GM19397 (cell line): ENCODE measurements around the gene HLCS.

Experiments
- ATAC-seq: cut with Tn5 transposase; IDR thresholded peaks from one replicate; pipeline ENCODE4 v1.9.1; 2021; ENCODE audit warnings: mild to moderate bottlenecking, moderate library complexity; ENCODE audit not compliant: unreplicated experiment

HLCS gene

DNA sequence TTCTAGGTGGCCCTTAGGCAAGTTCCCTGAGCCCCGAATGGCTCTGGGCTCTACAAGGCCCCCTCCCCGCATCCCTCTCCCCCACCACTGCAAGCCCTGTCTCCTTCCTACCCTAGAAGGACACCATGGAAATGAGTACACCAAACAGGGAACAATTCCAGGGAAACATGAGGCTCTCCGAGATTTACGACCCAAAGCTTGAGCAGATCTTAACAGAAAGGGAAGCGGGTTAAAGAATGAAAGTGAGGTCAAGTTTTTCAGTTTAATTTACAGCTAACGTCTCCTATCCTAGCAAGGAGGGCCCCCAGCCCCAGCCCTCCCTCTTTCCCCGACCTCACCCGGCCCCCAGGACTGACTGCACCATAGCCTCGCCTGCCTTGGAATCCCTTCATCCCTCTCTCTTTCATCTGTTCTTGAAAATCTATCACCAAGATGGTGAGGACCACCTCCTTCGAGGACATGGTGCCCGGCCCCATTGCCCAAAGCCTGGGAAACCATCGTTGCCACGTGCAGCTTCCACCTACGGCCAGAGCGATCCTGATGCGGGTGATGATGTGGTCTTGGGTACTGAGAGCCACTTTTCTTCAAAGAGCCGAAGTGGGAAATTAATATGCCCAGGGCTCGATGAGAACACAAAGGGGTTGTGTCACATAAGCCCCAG is 237.0 kb downstream of the HLCS start:
- no peak for ATAC-seq

DNA sequence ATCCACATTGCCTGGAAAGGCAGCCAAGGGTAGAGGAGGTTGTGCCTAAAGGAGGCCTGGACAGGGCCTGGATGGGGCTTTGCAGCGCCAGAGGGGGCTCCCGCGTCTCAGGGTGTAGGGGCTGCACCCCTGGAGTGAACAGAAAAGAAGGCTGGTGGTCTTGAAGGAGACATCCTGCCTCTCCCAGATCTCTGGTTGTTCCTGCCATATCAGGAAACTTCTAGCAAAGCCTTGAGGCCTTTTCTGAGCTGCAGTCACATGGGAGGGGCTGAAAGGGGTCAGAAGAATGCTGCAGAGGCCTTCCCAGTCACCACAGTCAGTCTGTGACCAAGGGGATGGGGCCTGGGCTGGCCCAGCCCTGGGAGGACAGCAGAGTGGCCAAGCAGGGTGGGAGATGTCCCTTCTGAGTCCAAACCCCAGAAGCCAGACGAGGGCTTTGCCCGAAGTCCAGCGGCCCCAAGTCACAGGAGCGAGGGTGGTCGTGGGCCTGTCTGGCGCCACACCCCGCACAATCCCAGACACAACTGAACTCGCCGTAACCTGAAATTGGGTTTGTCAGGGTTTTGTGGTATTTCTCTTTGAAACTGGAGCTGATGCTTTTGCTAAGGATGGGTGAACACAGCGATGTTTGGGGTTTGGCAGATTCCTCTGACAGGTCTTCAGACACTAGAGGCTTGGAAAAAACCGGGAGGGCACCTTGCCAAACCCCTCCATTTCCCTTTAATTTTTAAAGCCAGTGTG is 237.9 kb downstream of the HLCS start:
- ATAC-seq: no peak

DNA sequence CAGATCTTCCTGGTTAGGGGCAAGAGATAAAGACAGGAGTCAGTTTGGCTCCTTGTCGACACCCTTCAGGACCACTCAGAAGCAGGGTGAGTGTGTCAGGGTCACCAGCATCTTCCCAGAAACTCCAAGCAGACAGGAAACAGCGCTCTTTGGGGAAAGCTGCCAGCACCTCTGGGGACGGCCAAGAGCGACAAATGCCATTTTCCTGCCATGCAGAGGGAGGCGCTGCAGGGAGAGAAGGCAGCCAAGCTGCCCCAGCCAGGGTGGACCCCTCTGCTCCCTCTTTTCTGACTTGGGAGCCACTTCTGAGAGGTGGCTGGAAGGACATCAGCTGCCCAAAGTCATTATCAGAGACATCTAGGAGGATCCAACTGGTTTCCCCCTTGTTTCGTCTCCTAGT is 238.6 kb downstream of the HLCS start:
- no peak for ATAC-seq

DNA sequence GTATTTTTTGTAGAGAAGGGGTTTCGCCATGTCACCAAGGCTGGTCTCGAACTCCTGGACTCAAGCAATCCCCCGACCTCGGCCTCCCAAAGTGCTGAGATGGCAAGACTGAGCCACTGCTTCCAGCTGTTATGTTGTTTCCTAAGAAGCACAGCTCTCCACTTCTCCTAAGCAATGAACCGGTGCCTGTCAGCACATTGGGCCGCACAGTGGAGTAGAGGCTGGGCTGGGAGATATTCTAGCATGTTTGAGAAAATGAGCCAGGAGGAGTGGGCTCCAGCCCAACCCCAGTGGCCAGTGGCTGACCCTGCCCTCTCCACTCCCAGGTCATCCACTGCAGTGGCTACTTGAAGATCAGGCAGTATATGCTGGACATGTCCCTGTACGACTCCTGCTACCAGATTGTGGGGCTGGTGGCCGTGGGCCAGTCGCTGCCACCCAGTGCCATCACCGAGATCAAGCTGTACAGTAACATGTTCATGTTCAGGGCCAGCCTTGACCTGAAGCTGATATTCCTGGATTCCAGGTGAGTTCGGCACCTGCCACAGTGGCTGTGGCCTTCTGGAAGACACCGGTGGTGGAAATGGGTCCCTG is 240.6 kb downstream of the HLCS start:
- ATAC-seq: no peak

DNA sequence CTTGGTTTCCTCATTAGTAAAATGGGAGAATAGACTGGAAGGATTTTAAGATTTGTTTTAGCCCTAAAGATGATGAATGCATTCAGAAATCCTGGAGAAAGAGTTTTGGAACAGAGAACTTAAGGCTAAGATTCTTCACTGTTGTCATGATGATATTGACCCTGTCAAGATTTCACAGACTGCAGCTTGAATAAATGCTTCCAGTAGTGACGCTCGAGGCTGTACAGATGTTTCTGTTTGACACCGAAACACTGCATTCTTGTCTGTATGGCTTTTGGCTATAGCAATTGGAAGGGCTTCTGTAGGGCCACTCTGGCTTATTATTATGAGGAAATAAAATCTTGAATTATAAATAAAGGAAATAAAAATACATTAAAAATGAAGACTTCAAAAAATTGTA is 241.8 kb downstream of the HLCS start:
- no peak for ATAC-seq

DNA sequence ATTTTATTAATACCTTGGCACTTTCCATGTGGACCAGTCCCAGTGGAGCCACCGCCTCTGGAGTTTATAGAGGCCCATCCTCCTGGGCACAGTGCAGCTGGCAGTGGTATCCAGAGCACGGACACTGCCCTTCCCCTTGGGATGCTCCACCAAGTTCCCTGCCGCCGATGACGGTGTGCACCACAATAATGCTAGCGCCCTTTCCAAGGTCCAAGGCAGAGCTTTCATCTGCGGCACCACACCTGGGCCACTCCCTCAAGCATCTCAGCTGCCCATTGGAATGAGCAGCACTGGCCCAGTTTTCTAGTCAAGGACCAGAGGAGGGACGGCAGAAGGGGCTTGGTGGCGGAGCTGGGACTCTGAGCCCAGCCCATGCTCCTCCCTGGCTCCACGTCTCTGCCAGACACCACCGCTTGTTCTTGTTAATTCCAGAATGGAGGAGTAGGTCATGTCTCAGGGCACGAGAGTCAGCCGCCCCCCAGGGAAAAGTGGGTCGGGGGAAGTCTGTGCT is 243.0 kb downstream of the HLCS start:
- ATAC-seq: no peak

DNA sequence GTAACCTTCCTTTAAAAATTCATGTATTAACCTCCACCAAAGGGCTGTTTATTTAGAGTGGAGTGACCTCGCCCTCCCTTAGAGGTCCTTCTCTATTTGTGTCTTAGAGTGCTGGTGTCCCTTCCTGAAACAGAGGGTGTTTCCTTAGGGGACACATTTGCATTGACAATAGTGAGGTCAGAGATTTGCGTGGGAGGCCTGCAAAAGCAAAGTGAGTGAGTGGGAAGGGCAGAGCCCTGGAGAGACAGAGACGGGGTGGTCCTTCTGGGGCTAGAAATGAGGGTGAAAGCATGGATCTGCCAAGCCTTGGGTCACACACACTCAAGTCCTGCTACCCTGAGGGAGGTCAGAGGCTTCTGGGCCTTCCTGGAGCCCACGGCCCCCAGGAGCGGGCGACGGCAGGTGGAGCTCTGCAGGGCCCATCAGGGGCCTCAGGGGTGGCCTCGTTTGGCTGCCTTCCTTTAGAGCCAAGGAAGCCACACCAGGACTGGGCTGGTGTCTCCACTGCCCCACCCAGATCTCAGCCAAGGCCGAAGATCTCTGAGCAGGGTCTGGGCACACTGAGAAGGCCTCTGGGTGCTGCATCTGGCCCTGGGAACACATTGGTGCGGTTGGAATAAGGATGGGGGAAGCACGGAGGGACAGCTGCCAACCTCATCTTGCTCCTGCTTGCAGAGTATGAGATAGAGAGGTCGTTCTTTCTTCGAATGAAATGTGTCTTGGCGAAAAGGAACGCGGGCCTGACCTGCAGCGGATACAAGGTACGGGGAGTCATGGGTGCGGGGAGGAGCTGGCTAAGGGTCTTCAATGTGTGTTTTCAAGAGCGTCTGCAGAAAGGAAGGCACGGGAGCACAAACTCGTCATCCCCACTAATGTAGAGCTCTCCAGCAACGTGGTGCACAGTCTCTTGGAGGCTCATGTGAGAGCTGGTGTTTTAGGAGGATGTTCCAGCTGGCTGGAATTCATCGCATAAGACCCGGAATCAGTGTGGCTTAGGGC is 243.8 kb downstream of the HLCS start:
- ATAC-seq: no peak

DNA sequence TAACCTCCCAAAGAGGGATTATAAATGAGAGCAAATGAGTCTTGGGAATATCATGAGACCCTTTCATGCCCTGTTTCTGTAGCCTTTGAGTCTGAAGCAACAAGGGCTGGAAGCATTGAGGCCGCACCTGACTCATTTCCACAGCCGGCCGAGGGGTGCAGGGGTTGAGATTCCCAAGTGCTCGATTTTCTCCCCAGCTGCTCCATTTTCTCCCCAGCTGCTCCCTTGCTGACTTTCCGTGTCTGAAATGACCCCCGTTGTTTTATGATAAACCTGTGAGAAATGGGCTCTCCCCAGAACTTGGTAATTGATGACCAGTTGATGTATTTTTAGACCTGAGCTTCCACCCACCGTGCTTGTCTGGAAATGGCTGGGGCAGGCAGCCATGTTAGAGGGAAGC is 244.7 kb downstream of the HLCS start:
- ATAC-seq: no peak

DNA sequence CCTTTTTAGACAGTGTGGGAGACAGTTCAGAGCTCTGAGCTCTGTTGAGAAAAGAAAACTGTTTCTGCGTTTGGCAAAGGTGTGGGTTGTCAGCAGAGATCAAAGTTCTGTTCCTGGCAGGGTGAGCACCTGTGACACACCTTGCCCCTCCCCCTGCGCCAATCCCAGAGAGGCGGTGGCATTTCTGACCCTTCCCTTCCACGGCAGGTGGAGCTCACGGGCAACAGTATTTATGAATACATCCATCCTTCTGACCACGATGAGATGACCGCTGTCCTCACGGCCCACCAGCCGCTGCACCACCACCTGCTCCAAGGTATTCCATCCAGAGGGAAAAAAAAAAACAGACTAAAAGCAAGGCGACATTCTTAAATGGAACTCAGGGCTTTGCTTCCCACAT is 246.9 kb downstream of the HLCS start:
- no peak for ATAC-seq

DNA sequence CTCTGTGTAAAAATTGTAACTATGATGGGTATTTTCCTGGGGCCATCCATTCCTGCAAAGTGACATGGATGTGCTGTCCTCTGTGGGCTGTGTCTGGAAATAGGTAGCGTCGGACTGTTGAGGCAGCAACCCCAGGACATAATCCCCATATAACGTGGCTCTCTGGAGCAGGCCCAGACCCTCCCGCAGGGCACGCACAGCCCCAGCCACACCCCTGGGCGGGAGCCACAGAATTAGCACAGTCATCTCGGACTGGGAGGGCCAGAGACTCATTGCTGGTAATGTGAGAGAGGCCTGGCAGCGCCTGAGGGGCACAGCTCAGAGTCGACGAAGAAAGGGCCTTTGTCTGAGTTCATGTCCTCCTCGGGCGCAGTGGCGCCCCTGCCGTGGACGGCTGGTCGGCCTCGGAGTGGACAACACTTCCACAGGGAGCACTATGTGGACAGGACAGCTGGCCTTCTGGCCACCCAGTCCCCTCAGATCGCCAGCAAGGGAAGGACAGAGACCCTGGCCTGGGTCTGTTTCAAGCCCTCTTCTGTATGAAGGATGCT is 247.4 kb downstream of the HLCS start:
- no peak for ATAC-seq

DNA sequence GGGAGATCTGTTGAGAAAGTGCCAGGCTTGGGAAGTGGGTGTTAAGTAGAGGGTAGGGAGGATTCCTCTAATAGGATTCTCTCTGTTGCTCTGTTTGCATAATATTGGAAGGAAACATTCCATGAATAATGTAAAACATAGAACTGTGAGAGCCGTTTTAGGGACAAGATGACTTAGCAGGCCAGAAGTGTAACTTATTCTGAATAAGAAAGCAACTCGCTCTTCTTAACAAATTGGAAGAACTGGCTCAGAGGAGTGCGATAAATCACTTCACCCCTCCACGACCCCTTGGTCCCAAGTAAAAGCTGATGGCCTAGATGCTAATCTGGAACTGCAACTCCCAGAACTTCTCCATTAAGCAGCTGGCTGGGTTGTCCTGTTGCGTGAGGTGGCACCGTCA is 248.5 kb downstream of the HLCS start:
- no peak for ATAC-seq

DNA sequence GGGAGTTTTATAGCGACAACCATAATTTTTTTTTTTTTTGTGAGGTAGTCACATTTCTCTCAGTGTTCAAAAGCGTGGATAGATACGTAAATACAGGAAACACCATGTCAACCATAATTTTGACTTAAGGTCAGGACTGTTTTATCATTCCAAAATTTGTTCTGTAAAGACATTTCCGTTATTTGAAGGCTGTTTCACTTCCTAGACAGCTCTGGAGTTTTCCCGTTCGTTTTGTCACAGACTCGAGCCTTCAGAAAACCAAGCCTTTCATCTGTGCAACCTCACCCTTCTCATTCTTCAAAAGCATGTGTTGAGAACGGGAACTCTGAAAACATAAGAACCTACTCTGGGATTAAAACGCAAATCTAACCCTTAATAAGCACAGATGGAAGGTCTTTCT is 249.6 kb downstream of the HLCS start:
- ATAC-seq: no peak

DNA sequence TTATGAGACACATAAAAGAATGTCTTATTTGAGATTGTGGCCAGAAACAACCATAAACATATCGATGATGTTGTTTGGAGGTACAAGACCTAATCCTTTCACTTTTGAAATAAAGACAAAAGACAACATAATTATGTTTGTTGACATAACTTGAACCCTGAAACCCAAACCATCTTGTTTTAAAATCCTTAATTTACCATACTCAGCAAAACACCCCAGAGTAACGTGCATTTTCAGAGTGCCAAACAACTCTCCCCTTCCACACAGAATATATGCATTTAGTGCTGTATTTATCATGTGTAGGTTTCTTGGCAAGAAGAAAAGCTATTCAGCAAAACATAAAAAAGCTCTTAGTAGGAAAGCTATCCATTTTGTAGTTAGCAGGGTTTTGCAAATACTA is 250.1 kb downstream of the HLCS start:
- no peak for ATAC-seq

DNA sequence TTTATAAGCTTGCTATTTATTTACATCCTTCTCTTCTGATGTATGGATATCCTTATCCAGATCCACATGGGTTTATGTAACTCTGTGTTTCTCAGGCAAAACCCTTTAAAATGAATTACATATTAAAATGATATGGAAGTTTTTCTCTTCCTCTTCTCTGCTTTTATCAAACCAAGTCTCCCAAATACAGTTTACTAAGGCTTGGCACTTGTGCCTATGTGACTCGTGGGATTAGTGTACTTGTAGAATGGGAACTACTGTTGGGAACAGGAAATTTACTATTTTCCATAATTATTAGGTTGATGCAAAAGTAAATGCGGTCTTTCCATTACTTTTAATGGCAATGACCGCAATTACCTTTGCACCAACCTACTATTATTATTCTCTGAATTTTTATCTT is 252.7 kb downstream of the HLCS start:
- no peak for ATAC-seq

DNA sequence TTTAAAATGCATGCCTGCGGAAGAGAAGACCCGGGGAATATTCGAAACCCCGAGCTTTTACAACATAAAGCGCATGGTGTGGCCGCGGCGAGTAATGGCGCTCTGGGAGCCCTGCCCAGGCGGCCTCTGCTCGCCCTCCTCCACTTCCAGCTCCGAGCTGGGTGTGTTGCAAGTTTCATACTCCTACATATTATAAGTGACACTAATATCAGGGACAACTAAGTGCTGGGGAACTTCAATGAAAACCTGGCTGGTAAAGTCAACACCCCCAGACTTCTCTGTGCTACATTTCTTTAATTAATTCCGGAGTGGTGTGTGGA is 255.8 kb downstream of the HLCS start:
- ATAC-seq: no peak

DNA sequence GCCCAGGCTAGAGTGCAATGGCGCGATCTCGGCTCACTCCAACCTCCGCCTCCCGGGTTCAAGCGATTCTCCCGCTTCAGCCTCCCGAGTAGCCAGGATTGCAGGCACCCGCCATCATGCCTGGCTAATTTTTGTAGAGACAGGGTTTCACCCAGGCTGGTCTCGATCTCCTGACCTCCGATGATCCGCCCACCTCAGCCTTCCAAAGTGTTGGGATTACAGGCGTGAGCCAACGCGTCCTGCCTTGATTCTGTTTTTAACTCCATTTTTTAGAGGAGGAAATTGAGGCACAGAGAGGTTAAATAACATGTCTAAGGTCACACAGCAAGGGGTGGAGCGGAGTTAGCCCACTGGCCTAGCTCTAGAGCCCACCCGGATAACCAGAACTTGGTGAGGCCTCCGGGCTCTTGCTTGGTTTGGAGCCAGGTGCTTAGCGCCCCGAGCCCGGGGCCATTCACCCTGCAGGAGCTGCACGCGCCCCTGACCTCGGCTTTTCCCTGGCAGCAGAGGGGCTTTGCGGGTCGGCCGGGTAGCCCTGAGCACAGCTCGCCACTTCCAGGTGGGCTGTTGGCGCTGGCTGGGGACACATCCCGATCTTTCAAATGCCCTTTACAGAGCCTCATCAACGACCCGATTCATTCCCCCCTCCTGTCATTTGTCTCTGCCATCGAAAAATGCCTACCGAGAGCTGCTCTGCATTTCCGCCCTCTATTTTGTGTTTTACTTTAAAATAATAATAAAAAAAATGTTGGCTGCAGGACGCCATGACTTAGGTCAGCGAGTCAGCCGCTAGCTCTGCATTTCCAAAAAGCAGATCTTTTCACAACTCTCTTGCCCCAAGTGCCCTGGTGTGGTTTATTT is 256.4 kb downstream of the HLCS start:
- no peak for ATAC-seq

DNA sequence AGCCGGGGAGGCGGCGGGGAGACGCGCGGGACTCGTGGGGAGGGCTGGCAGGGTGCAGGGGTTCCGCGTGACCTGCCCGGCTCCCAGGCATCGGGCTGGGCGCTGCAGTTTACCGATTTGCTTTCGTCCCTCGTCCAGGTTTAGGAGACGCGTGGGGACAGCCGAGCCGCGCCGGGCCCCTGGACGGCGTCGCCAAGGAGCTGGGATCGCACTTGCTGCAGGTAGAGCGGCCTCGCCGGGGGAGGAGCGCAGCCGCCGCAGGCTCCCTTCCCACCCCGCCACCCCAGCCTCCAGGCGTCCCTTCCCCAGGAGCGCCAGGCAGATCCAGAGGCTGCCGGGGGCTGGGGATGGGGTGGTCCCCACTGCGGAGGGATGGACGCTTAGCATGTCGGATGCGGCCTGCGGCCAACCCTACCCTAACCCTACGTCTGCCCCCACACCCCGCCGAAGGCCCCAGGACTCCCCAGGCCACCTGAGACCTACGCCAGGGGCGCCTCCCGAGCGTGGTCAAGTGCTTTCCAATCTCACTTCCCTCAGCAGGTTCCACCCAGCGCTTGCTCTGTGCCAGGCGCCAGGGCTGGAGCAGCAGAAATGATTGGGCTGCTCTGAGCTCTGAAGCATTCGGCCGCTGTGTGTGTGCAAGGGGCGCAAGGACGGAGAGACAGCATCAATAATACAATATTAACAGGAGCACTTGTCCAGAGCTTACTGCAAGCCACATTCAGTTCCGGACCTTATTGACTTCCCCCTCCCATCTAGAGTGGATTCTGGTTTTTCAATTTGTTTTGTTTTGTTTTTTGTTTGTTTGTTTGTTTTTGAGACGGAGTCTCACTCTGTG is 257.2 kb downstream of the HLCS start:
- no peak for ATAC-seq

DNA sequence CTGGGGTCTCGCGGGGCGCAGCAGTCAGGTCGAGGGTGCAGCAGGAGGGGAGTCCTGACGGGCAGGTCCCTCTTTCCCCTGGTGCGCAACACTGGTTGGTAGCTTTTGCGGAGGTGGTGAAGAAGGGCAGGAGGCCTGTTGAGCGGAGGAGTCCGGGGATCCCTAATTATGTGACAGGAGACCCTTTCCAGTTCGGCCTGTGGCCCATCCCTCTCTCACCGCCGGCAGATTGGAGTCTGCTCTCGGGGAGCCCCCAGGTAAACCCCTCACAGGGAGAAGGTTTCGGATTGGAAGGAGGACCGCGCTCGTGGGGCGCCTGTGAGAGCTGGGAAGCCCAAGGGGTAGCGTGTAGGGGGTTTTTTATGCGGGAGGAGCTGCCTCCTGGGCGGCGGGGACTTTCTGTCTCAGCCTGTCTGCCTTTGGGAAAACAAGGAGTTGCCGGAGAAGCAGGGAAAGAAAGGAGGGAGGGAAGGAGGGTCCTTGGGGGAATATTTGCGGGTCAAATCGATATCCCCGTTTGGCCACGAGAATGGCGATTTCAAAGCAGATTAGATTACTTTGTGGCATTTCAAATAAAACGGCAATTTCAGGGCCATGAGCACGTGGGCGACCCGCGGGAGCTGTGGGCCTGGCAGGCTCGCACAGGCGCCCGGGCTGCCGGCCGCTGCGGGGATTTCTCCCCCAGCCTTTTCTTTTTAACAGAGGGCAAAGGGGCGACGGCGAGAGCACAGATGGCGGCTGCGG is 258.0 kb downstream of the HLCS start:
- no peak for ATAC-seq
